HepG2 (cell line): ENCODE results near the gene EEF1A1. TPM values are rescaled to one million over a fixed set of nuclear protein-coding genes. Genes with fewer than 3 reads are reported as not detected.
A peak's percentile ranks its signal among the peaks of the same experiment; 100 is the strongest.

Experiments
- BCL6 ChIP-seq: IDR thresholded peaks from 2 replicates; pipeline ENCODE4 v1.6.1; 2016; ENCODE audit warnings: missing genetic modification reagents, missing compliant biosample characterization
- ELF3 ChIP-seq: IDR thresholded peaks from 2 replicates; pipeline ENCODE4 v1.6.1; 2016; ENCODE audit warnings: missing genetic modification reagents, missing compliant biosample characterization
- EP300 ChIP-seq, 3 experiments: sonication (generic) in 1 of 3; formaldehyde crosslinking in 1 of 3; IDR thresholded peaks; 2 replicates each; pipeline versions ENCODE4 v1.5.1 to v1.6.1; 2011 to 2020; ENCODE audit warnings: low read depth in 2 of 3, low read length in 2 of 3, borderline replicate concordance in 1 of 3, improper control_type of control experiment in 1 of 3, mild to moderate bottlenecking in 1 of 3, missing genetic modification reagents in 1 of 3, moderate library complexity in 1 of 3
- FOSL2 ChIP-seq: sonication (generic); formaldehyde crosslinking; IDR thresholded peaks from 2 replicates; pipeline ENCODE4 v1.4.0; 2020; ENCODE audit warnings: missing genetic modification reagents
- HMG20A ChIP-seq: IDR thresholded peaks from 2 replicates; pipeline ENCODE4 v1.6.1; 2016; ENCODE audit warnings: borderline replicate concordance
- MTA3 ChIP-seq: sonication (generic); formaldehyde crosslinking; IDR thresholded peaks from 2 replicates; pipeline ENCODE4 v1.4.0; 2020; ENCODE audit warnings: missing genetic modification reagents
- MTERF4 ChIP-seq: sonication (generic); formaldehyde crosslinking; IDR thresholded peaks from 2 replicates; pipeline ENCODE4 v1.8.0; 2023; ENCODE audit warnings: mild to moderate bottlenecking, missing genetic modification reagents
- PAXIP1 ChIP-seq: sonication (generic); formaldehyde crosslinking; conservative IDR thresholded peaks from 2 replicates; pipeline ENCODE4 v1.4.0; 2020; ENCODE audit warnings: mild to moderate bottlenecking, missing genetic modification reagents, moderate library complexity
- PPARG ChIP-seq: conservative IDR thresholded peaks from 2 replicates; pipeline ENCODE4 v1.6.1; 2016; ENCODE audit warnings: missing biosample characterization, missing genetic modification reagents
- SOX5 ChIP-seq: IDR thresholded peaks from 2 replicates; pipeline ENCODE4 v1.6.1; 2016; ENCODE audit warnings: borderline replicate concordance
- TEAD3 ChIP-seq: optimal IDR thresholded peaks from 2 replicates; pipeline ENCODE3; 2016; ENCODE audit warnings: borderline replicate concordance
- ZBTB38 ChIP-seq: sonication (generic); formaldehyde crosslinking; IDR thresholded peaks from 2 replicates; pipeline ENCODE4 v1.5.1; 2020; ENCODE audit warnings: mild to moderate bottlenecking, missing genetic modification reagents
- ZNF225 ChIP-seq: sonication (generic); formaldehyde crosslinking; IDR thresholded peaks from 2 replicates; pipeline ENCODE4 v1.4.0; 2020; ENCODE audit warnings: mild to moderate bottlenecking, missing genetic modification reagents
- ZNF460 ChIP-seq: sonication (generic); formaldehyde crosslinking; IDR thresholded peaks from 2 replicates; pipeline ENCODE4 v1.5.1; 2020; ENCODE audit warnings: missing genetic modification reagents, mild to moderate bottlenecking, borderline replicate concordance
- polyA plus RNA-seq, 8 experiments: library from polyadenylated mRNA; depleted of rRNA in 3 of 8; stranded (reverse) in 7 of 8; unstranded in 1 of 8; fragments of >200 nt; fragmentation: Illumina TruSeq in 4 of 8; extraction: Trizol in 4 of 8; gene quantifications; 2 replicates each; pipeline versions ENCODE4 v1.2.1 to v1.2.3, GENCODE V29; 2011 to 2016; ENCODE audit warnings: low read depth in 4 of 8, missing spikeins in 1 of 8, mixed read lengths in 1 of 8; ENCODE audit not compliant: insufficient read depth in 1 of 8
- total RNA-seq, 5 experiments: library from RNA; depleted of rRNA; stranded (reverse); fragments of >200 nt; fragmentation: Illumina TruSeq; extraction: Trizol; gene quantifications; 2 replicates each; pipeline ENCODE4 v1.2.3, GENCODE V29; 2016; ENCODE audit warnings: low read depth in 1 of 5
- TF ChIP-seq, protein P1 (sequence below): sonication (generic); formaldehyde crosslinking; IDR thresholded peaks from 2 replicates; pipeline ENCODE4 v1.4.0; 2020; ENCODE audit warnings: missing genetic modification reagents
- TF ChIP-seq, protein P2 (sequence below): IDR thresholded peaks from 2 replicates; pipeline ENCODE4 v1.4.0; 2020; ENCODE audit warnings: mild to moderate bottlenecking, missing genetic modification reagents

EEF1A1 gene
- total and polyA plus RNA-seq, 2 of the 13 experiments (the other 11 are each of a cell fraction or from before 2014, with no cell fraction given) = 13,726 to 17,172 TPM

DNA sequence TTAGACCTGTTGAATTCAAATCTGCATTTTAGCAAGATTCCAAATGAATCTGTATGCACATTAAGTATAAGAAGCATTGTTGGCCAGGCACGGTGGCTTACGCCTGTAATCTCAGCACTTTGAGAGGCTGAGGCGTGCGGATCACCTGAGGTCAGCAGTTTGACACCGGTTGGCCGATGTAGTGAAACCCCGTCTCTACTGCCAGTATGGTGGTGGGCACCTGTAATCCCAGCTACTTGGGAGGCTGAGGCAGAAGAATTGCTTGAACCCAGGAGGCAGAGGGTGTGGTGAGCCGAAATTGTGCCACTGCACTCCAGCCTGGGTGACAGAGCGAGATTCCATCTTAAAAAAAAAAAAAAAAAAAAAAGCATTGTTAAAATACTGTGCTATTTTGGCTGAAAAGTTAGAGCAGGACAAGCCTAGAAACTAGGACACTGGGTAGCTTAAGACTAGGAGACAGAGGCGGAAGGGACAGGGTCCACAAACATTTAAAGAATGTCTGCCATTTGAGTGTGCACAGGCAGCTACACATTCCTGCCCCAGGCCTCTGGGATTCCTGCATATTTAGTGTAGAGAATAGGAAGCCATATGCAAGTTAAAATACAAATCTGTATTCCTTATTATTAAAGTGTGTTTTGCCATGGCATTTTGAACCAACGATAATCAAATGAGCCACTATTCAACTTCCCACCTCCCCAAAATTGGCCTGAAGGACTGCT is 45.1 kb upstream of the EEF1A1 start (continued):
- peak; percentile 31; the same call in 1 of the 2 replicates for TF ChIP-seq BCL6
- 0 out of 2 replicates have a peak, but pooled peaks have one; percentile 21 for TF ChIP-seq MTERF4 (CRISPR knock-in tag)
- TF ChIP-seq TEAD3 = peak; percentile 98
- TF ChIP-seq, protein P1, sequence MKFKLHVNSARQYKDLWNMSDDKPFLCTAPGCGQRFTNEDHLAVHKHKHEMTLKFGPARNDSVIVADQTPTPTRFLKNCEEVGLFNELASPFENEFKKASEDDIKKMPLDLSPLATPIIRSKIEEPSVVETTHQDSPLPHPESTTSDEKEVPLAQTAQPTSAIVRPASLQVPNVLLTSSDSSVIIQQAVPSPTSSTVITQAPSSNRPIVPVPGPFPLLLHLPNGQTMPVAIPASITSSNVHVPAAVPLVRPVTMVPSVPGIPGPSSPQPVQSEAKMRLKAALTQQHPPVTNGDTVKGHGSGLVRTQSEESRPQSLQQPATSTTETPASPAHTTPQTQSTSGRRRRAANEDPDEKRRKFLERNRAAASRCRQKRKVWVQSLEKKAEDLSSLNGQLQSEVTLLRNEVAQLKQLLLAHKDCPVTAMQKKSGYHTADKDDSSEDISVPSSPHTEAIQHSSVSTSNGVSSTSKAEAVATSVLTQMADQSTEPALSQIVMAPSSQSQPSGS = 0 out of 2 replicates have a peak, but pooled peaks have one; percentile 15
- peak; percentile 41; the same call in 1 of the 2 replicates for TF ChIP-seq PAXIP1 (CRISPR knock-in tag)
- TF ChIP-seq MTA3 (CRISPR knock-in tag) = no peak
- 0 out of 4 replicates have a peak, but pooled peaks of 1 of the 2 experiments have one; percentile 15 for TF ChIP-seq EP300 (IDR thresholded peaks at IDR 0.05; ENCODE audit: low read depth in 2 of 2, low read length in 2 of 2)
- no peak for TF ChIP-seq EP300 (CRISPR knock-in tag; IDR thresholded peaks at IDR 0.05; ENCODE audit: borderline replicate concordance)
- TF ChIP-seq ZBTB38 (CRISPR knock-in tag) = peak; percentile 78
- TF ChIP-seq ZNF460 = peak; percentile 53; the same call in 1 of the 2 replicates
- peak; percentile 38; the same call in 1 of the 2 replicates for TF ChIP-seq HMG20A
- peak; percentile 58 for TF ChIP-seq ELF3 (CRISPR knock-in tag)
- peak; percentile 47; the same call in 1 of the 2 replicates for TF ChIP-seq SOX5 (CRISPR knock-in tag)
- TF ChIP-seq, protein P2, sequence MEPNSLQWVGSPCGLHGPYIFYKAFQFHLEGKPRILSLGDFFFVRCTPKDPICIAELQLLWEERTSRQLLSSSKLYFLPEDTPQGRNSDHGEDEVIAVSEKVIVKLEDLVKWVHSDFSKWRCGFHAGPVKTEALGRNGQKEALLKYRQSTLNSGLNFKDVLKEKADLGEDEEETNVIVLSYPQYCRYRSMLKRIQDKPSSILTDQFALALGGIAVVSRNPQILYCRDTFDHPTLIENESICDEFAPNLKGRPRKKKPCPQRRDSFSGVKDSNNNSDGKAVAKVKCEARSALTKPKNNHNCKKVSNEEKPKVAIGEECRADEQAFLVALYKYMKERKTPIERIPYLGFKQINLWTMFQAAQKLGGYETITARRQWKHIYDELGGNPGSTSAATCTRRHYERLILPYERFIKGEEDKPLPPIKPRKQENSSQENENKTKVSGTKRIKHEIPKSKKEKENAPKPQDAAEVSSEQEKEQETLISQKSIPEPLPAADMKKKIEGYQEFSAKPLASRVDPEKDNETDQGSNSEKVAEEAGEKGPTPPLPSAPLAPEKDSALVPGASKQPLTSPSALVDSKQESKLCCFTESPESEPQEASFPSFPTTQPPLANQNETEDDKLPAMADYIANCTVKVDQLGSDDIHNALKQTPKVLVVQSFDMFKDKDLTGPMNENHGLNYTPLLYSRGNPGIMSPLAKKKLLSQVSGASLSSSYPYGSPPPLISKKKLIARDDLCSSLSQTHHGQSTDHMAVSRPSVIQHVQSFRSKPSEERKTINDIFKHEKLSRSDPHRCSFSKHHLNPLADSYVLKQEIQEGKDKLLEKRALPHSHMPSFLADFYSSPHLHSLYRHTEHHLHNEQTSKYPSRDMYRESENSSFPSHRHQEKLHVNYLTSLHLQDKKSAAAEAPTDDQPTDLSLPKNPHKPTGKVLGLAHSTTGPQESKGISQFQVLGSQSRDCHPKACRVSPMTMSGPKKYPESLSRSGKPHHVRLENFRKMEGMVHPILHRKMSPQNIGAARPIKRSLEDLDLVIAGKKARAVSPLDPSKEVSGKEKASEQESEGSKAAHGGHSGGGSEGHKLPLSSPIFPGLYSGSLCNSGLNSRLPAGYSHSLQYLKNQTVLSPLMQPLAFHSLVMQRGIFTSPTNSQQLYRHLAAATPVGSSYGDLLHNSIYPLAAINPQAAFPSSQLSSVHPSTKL = peak; percentile 50; the same call in 1 of the 2 replicates
- TF ChIP-seq FOSL2 (CRISPR knock-in tag) = 0 out of 2 replicates have a peak, but pooled peaks have one; percentile 12
- TF ChIP-seq ZNF225 (CRISPR knock-in tag) = no peak
- TF ChIP-seq PPARG = 0 out of 2 replicates have a peak, but pooled peaks have one; percentile 18
